H1 (cell line): ENCODE data around the gene PHLDA3. TPM values are rescaled to one million over a fixed set of nuclear protein-coding genes. Genes with fewer than 3 reads are reported as not detected.

ENCODE experiments used
- CTCF ChIA-PET: fragments of 300-600 bp; sonication (Branson Sonifier 250); formaldehyde crosslinking; loops from one replicate; lab custom pipeline; 2021; ENCODE audit not compliant: partially characterized antibody; lab: Charles Lee
- POLR2A ChIA-PET: fragments of 300-600 bp; sonication (Branson Sonifier 250); formaldehyde crosslinking; loops from one replicate; lab custom pipeline; 2021; ENCODE audit warnings: inconsistent platforms; ENCODE audit not compliant: partially characterized antibody; lab: Charles Lee
- DNase-seq, 2 experiments: peaks; one replicate each; pipeline versions ENCODE4 v3.0.0 to v3.0.0-alpha.2; 2010 to 2022; ENCODE audit warnings: low spot score in 2 of 2, low read depth in 1 of 2, mixed read lengths in 1 of 2
- FAIRE-seq: peaks from 2 replicates; lab custom pipeline; 2011; peaks lifted over from hg19 to GRCh38; lab: Jason Lieb, UNC
- H2AFZ ChIP-seq: 2 replicates; pipeline ENCODE4 v1.8.1; 2012; ENCODE audit warnings: low read length, inconsistent platforms
- H2AK5ac ChIP-seq: 2 replicates; pipeline ENCODE4 v1.6.1; 2013; ENCODE audit warnings: low read depth, low read length
- H2BK120ac ChIP-seq: replicated peaks from 2 replicates; pipeline ENCODE3; 2013; ENCODE audit warnings: low read depth, low read length, inconsistent platforms
- H2BK12ac ChIP-seq: 2 replicates; pipeline ENCODE4 v1.6.1; 2013; ENCODE audit warnings: low read depth, low read length
- H2BK15ac ChIP-seq: 2 replicates; pipeline ENCODE4 v1.6.1; 2013; ENCODE audit warnings: low read length
- H2BK20ac ChIP-seq: 2 replicates; pipeline ENCODE4 v1.6.1; 2013; ENCODE audit warnings: low read length
- H2BK5ac ChIP-seq: 2 replicates; pipeline ENCODE4 v1.6.1; 2013; ENCODE audit warnings: low read depth, low read length
- H3K14ac ChIP-seq: 2 replicates; pipeline ENCODE4 v1.6.1; 2013; ENCODE audit warnings: inconsistent platforms; ENCODE audit not compliant: insufficient read length
- H3K18ac ChIP-seq: 2 replicates; pipeline ENCODE4 v1.6.1; 2013; ENCODE audit warnings: low read length; ENCODE audit errors: extremely low read depth
- H3K23ac ChIP-seq: 2 replicates; pipeline ENCODE4 v1.6.1; 2013; ENCODE audit warnings: inconsistent platforms; ENCODE audit not compliant: insufficient read length
- H3K23me2 ChIP-seq: 2 replicates; pipeline ENCODE4 v1.6.1; 2013; ENCODE audit warnings: low read depth, low read length
- H3K27ac ChIP-seq: 2 replicates; pipeline ENCODE4 v1.6.1; 2011; ENCODE audit warnings: low read depth, low read length, inconsistent platforms
- H3K27me3 ChIP-seq, 4 experiments: replicated peaks in 1 of 4; 1 replicate in 1 of 4; 2 replicates in 3 of 4; pipeline versions ENCODE4 v1.6.1 to v1.8.1; 2011 to 2013; ENCODE audit warnings: low read length in 3 of 4, mild to moderate bottlenecking in 3 of 4, inconsistent platforms in 2 of 4, mixed read lengths in 2 of 4, moderate library complexity in 1 of 4; ENCODE audit not compliant: control insufficient read depth in 3 of 4, insufficient read depth in 3 of 4; ENCODE audit errors: extremely low read depth in 1 of 4
- H3K36me3 ChIP-seq, 4 experiments: 2 replicates each; pipeline versions ENCODE4 v1.6.1 to v1.8.1; 2011 to 2013; ENCODE audit warnings: mild to moderate bottlenecking in 4 of 4, low read length in 3 of 4, moderate library complexity in 2 of 4, control low read depth in 1 of 4, inconsistent platforms in 1 of 4; ENCODE audit not compliant: insufficient read depth in 4 of 4, control insufficient read depth in 2 of 4
- H3K4ac ChIP-seq: replicated peaks from 2 replicates; pipeline ENCODE3; 2013; ENCODE audit warnings: low read length, low read depth, mixed read lengths, inconsistent platforms; ENCODE audit not compliant: insufficient read length
- H3K4me1 ChIP-seq, 4 experiments: replicated peaks in 1 of 4; 1 replicate in 1 of 4; 2 replicates in 3 of 4; pipeline versions ENCODE4 v1.6.1 to v1.8.1; 2011 to 2013; ENCODE audit warnings: low read length in 3 of 4, inconsistent platforms in 2 of 4, mixed read lengths in 1 of 4; ENCODE audit not compliant: insufficient read depth in 4 of 4, control insufficient read depth in 3 of 4
- H3K4me2 ChIP-seq, 2 experiments: 2 replicates each; pipeline versions ENCODE4 v1.6.1 to v1.8.1; 2011 to 2013; ENCODE audit warnings: low read depth in 2 of 2, low read length in 2 of 2, control low read depth in 1 of 2, inconsistent platforms in 1 of 2, mild to moderate bottlenecking in 1 of 2; ENCODE audit not compliant: insufficient read depth in 1 of 2
- H3K4me3 ChIP-seq, 4 experiments: fragments of 200-600, 300-600 bp in 1 of 4; sonication (generic), shearing (Covaris generic), sonication (Bioruptor Twin) in 1 of 4; 2 replicates each; pipeline versions ENCODE4 v1.5.1 to v1.8.1; 2011 to 2016; ENCODE audit warnings: low read length in 4 of 4, low read depth in 3 of 4, control low read depth in 2 of 4, inconsistent platforms in 2 of 4, mild to moderate bottlenecking in 2 of 4, mixed read lengths in 1 of 4, moderate library complexity in 1 of 4; ENCODE audit not compliant: insufficient read depth in 2 of 4; ENCODE audit errors: extremely low read depth in 1 of 4
- H3K56ac ChIP-seq: replicated peaks from 2 replicates; pipeline ENCODE3; 2013; ENCODE audit warnings: low read depth, mild to moderate bottlenecking, mixed read lengths, low read length, inconsistent platforms; ENCODE audit not compliant: insufficient read length
- H3K79me1 ChIP-seq: 2 replicates; pipeline ENCODE4 v1.6.1; 2013; ENCODE audit warnings: low read depth, low read length, control low read depth
- H3K79me2 ChIP-seq, 2 experiments: 2 replicates each; pipeline versions ENCODE4 v1.6.1 to v1.8.1; 2012 to 2013; ENCODE audit warnings: low read length in 2 of 2, mild to moderate bottlenecking in 2 of 2, inconsistent platforms in 1 of 2; ENCODE audit not compliant: insufficient read depth in 2 of 2, control insufficient read depth in 1 of 2
- H3K9ac ChIP-seq, 4 experiments: replicated peaks in 1 of 4; 1 replicate in 1 of 4; 2 replicates in 3 of 4; pipeline versions ENCODE4 v1.6.1 to v1.8.1; 2011 to 2013; ENCODE audit warnings: low read depth in 3 of 4, low read length in 3 of 4, control low read depth in 2 of 4, mild to moderate bottlenecking in 2 of 4, moderate library complexity in 2 of 4, inconsistent platforms in 1 of 4; ENCODE audit errors: extremely low read depth in 1 of 4
- H3K9me3 ChIP-seq, 2 experiments: 2 replicates each; pipeline versions ENCODE4 v1.6.1 to v1.8.1; 2012 to 2013; ENCODE audit warnings: mild to moderate bottlenecking in 2 of 2, moderate library complexity in 2 of 2, control low read depth in 1 of 2, inconsistent platforms in 1 of 2, low read depth in 1 of 2, low read length in 1 of 2, mixed read lengths in 1 of 2; ENCODE audit not compliant: insufficient read depth in 2 of 2
- H4K20me1 ChIP-seq, 2 experiments: replicated peaks in 1 of 2; 2 replicates each; pipeline versions ENCODE3 to v1.8.1; 2011 to 2013; ENCODE audit warnings: inconsistent platforms in 2 of 2, low read length in 2 of 2, mild to moderate bottlenecking in 1 of 2; ENCODE audit not compliant: insufficient read depth in 2 of 2, control insufficient read depth in 1 of 2
- H4K5ac ChIP-seq: 2 replicates; pipeline ENCODE4 v1.6.1; 2013; ENCODE audit warnings: low read length, low read depth, mixed read lengths, inconsistent platforms; ENCODE audit not compliant: insufficient read length
- H4K8ac ChIP-seq: 2 replicates; pipeline ENCODE4 v1.8.0; 2013; ENCODE audit warnings: mild to moderate bottlenecking, moderate library complexity, low read length, inconsistent platforms; ENCODE audit not compliant: insufficient read depth; ENCODE audit errors: extremely low read depth
- H4K91ac ChIP-seq: replicated peaks from 2 replicates; pipeline ENCODE3; 2013; ENCODE audit warnings: low read length, mixed read lengths, inconsistent platforms; ENCODE audit not compliant: insufficient read length
- ASH2L ChIP-seq: fragments of 200-600, 300-600 bp; sonication (generic); IDR thresholded peaks from one replicate; pipeline ENCODE4 v1.7.1; 2017; ENCODE audit warnings: low read length
- BRCA1 ChIP-seq: IDR thresholded peaks from 2 replicates; pipeline ENCODE4 v1.6.1; 2012; ENCODE audit warnings: low read depth, low read length, improper control_type of control experiment
- CEBPB ChIP-seq: IDR thresholded peaks from 2 replicates; pipeline ENCODE4 v1.6.1; 2012; ENCODE audit warnings: low read depth, low read length
- KDM4A ChIP-seq: IDR thresholded peaks from one replicate; pipeline ENCODE4 v1.7.1; 2012; ENCODE audit warnings: low read depth, mild to moderate bottlenecking, moderate library complexity, low read length, inconsistent platforms; ENCODE audit not compliant: severe bottlenecking
- POLR2A ChIP-seq, 2 experiments: IDR thresholded peaks; 1 replicate in 1 of 2; 2 replicates in 1 of 2; pipeline ENCODE4 v1.6.1; 2011; ENCODE audit warnings: low read depth in 2 of 2, low read length in 2 of 2, mild to moderate bottlenecking in 2 of 2; ENCODE audit errors: control extremely low read depth in 1 of 2
- SP1 ChIP-seq: IDR thresholded peaks from 2 replicates; pipeline ENCODE4 v1.6.1; 2011; ENCODE audit warnings: low read depth, low read length
- SP2 ChIP-seq: IDR thresholded peaks from 2 replicates; pipeline ENCODE4 v1.6.1; 2012; ENCODE audit warnings: mild to moderate bottlenecking, low read length, inconsistent platforms
- SRF ChIP-seq: IDR thresholded peaks from 2 replicates; pipeline ENCODE4 v1.6.1; 2011; ENCODE audit warnings: mild to moderate bottlenecking, low read depth, low read length, moderate library complexity
- YY1 ChIP-seq: IDR thresholded peaks from 2 replicates; pipeline ENCODE4 v1.6.1; 2011; ENCODE audit warnings: low read depth, mild to moderate bottlenecking, low read length
- WGBS, 2 experiments: shearing (Covaris generic) in 1 of 2; methylation state at CpG; one replicate each; pipeline versions ENCODE4 v1.1.6 to v1.1.7; 2013 to 2015; ENCODE audit warnings: low lambda C conversion rate in 2 of 2, mixed read lengths in 2 of 2, inconsistent platforms in 1 of 2, low coverage in 1 of 2, missing lambda C conversion rate in 1 of 2; ENCODE audit not compliant: insufficient replicate concordance in 2 of 2, insufficient coverage in 1 of 2, insufficient read length in 1 of 2; ENCODE audit errors: extremely low coverage in 1 of 2, missing lambda C conversion rate in 1 of 2; 5-methylcytosine and 5-hydroxymethylcytosine counted together
- polyA plus RNA-seq, 7 experiments: library from polyadenylated mRNA; depleted of rRNA in 3 of 7; stranded (reverse) in 5 of 7; unstranded in 2 of 7; fragments of >200 nt in 5 of 7; fragments of 200-250 nt in 2 of 7; gene quantifications; 1 replicate in 5 of 7; 2 replicates in 1 of 7; 4 replicates in 1 of 7; pipeline versions ENCODE4 v1.2.1 to v1.2.3, GENCODE V29; 2011 to 2013; ENCODE audit warnings: missing spikeins in 2 of 7, mixed read lengths in 2 of 7
- total RNA-seq: library from RNA; stranded (reverse); fragmentation: NEBNext Ultra II Directional; extraction: Animal tissue kit (Norgen Biotek cat#: 25700); gene quantifications from 2 replicates; pipeline ENCODE4 v1.2.1, GENCODE V29; 2021
- TF ChIP-seq, protein P1 (sequence below): IDR thresholded peaks from 2 replicates; pipeline ENCODE4 v1.6.1; 2012; ENCODE audit warnings: low read length, inconsistent platforms
- TF ChIP-seq, protein P2 (sequence below), 3 experiments: IDR thresholded peaks; 1 replicate in 2 of 3; 2 replicates in 1 of 3; pipeline versions ENCODE4 v1.5.1 to v1.6.1; 2011; ENCODE audit warnings: low read length in 3 of 3, mild to moderate bottlenecking in 3 of 3, inconsistent platforms in 2 of 3, low read depth in 1 of 3, moderate library complexity in 1 of 3; ENCODE audit not compliant: insufficient read depth in 1 of 3; ENCODE audit errors: control extremely low read depth in 1 of 3

PHLDA3 gene
- total and polyA plus RNA-seq, 2 of the 8 experiments (the other 6 are each of a cell fraction or from before 2014, with no cell fraction given), result 25.5 to 27.5 TPM

GRCh38 chr1:201433609-201434008 is 35.4 kb downstream of the PHLDA3 start:
- H4K20me1 ChIP-seq, result no peaks in the 10 kb centered on the region
- no peak overlapping the region for H3K9ac ChIP-seq
- FAIRE-seq, result no peak
- 89% methylated on average over 6 of the region's 6 CpGs; no CpG with 5 or more reads in 1 of the 2 experiments for WGBS, 2 experiments
- no peaks in the 10 kb centered on the region for H3K23me2 ChIP-seq
- no peak overlapping the region for H2AK5ac ChIP-seq
- no peak overlapping the region for H2BK5ac ChIP-seq
- no peak overlapping the region for H2BK12ac ChIP-seq
- no peak overlapping the region for H4K8ac ChIP-seq
- ChIA-PET POLR2A (interaction anchor here (0.6 to 1.5 kb wide), 2 partner anchors 29 to 342 kb away, joined by 3 to 4 read pairs; no protein-coding TSS in a partner anchor), CTCF (interaction anchor here (0.7 to 5.4 kb wide), 17 partner anchors 9 to 689 kb away, joined by 3 to 163 read pairs (median 3); partner anchors contain the start of gene GPR37L1)
- H3K56ac ChIP-seq, result no peak overlapping the region
- no peak overlapping the region for H3K4me3 ChIP-seq
- H3K79me1 ChIP-seq, result no peaks in the 10 kb centered on the region
- peaks cover 0 to 7% (median 3%) of the 10 kb centered on the region in 4 experiments; a peak in 3 of 7 replicates for H3K4me1 ChIP-seq
- no peak for DNase-seq
- no peaks in the 10 kb centered on the region for H3K27me3 ChIP-seq
- no peaks in the 10 kb centered on the region for H3K36me3 ChIP-seq
- no peak overlapping the region for H3K27ac ChIP-seq
- H2AFZ ChIP-seq, result no peak overlapping the region
- H3K4ac ChIP-seq, result no peak overlapping the region
- no peak overlapping the region for H4K5ac ChIP-seq
- no peak overlapping the region for H3K23ac ChIP-seq
- H2BK15ac ChIP-seq, result no peak overlapping the region
- H3K9me3 ChIP-seq, result no peaks in the 10 kb centered on the region
- no peak overlapping the region for H2BK120ac ChIP-seq
- H3K4me2 ChIP-seq, result no peak overlapping the region
- no peak overlapping the region for H4K91ac ChIP-seq
- H2BK20ac ChIP-seq, result no peak overlapping the region
- no peaks in the 10 kb centered on the region for H3K79me2 ChIP-seq
- H3K18ac ChIP-seq, result no peak overlapping the region
- no peak overlapping the region for H3K14ac ChIP-seq
- no peak for TF ChIP-seq ASH2L
- TF ChIP-seq, protein P1, sequence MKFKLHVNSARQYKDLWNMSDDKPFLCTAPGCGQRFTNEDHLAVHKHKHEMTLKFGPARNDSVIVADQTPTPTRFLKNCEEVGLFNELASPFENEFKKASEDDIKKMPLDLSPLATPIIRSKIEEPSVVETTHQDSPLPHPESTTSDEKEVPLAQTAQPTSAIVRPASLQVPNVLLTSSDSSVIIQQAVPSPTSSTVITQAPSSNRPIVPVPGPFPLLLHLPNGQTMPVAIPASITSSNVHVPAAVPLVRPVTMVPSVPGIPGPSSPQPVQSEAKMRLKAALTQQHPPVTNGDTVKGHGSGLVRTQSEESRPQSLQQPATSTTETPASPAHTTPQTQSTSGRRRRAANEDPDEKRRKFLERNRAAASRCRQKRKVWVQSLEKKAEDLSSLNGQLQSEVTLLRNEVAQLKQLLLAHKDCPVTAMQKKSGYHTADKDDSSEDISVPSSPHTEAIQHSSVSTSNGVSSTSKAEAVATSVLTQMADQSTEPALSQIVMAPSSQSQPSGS, result no peak
- TF ChIP-seq POLR2A (IDR thresholded peaks at IDR 0.05; ENCODE audit: control extremely low read depth in 1 of 2, low read depth in 2 of 2, low read length in 2 of 2), result no peak
- no peak for TF ChIP-seq SP2
- no peak for TF ChIP-seq SRF
- no peak for TF ChIP-seq SP1
- TF ChIP-seq, protein P2, sequence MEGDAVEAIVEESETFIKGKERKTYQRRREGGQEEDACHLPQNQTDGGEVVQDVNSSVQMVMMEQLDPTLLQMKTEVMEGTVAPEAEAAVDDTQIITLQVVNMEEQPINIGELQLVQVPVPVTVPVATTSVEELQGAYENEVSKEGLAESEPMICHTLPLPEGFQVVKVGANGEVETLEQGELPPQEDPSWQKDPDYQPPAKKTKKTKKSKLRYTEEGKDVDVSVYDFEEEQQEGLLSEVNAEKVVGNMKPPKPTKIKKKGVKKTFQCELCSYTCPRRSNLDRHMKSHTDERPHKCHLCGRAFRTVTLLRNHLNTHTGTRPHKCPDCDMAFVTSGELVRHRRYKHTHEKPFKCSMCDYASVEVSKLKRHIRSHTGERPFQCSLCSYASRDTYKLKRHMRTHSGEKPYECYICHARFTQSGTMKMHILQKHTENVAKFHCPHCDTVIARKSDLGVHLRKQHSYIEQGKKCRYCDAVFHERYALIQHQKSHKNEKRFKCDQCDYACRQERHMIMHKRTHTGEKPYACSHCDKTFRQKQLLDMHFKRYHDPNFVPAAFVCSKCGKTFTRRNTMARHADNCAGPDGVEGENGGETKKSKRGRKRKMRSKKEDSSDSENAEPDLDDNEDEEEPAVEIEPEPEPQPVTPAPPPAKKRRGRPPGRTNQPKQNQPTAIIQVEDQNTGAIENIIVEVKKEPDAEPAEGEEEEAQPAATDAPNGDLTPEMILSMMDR (IDR thresholded peaks at IDR 0.05; ENCODE audit: control extremely low read depth in 1 of 3, insufficient read depth in 1 of 3, low read depth in 1 of 3, low read length in 3 of 3), result no peak
- TF ChIP-seq BRCA1, result no peak
- no peak for TF ChIP-seq CEBPB
- TF ChIP-seq YY1, result no peak
- no peak for TF ChIP-seq KDM4A
